HCT116 (cell line): ENCODE results near the gene DDOST. TPM values are rescaled to one million over a fixed set of nuclear protein-coding genes. Genes with fewer than 3 reads are reported as not detected.

Experiments
- ATAC-seq: fragments of 200-7000 bp; cut with Tn5 transposase; 2 replicates; pipeline ENCODE4 v1.9.1; 2020; ENCODE audit warnings: mild to moderate bottlenecking, moderate library complexity
- BruUV-seq: library from RNA; stranded (reverse); fragments of 400-500 nt; replicated peaks from 2 replicates; lab custom pipeline; 2021; lab: Mats Ljungman, UMichigan
- CTCF ChIA-PET: fragments of 300-600 bp; sonication (Branson Sonifier 250); formaldehyde crosslinking; loops from one replicate; lab custom pipeline; 2021; ENCODE audit warnings: antibody characterized with exemption; lab: Charles Lee
- POLR2A ChIA-PET: fragments of 300-600, 350-600 bp; sonication (Branson Sonifier 250); formaldehyde crosslinking; loops from one replicate; lab custom pipeline; 2021; ENCODE audit warnings: antibody characterized with exemption; lab: Charles Lee
- RAD21 ChIA-PET, 2 experiments: fragments of 300-600 bp; sonication (Branson Sonifier 250); formaldehyde crosslinking; loops; one replicate each; lab custom pipeline; 2023; ENCODE audit warnings: low total read pairs in 2 of 2; ENCODE audit not compliant: uncharacterized antibody in 2 of 2, unreplicated experiment in 2 of 2, low non-redundant PET in 1 of 2; lab: Charles Lee
- DNase-seq: peaks from one replicate; pipeline ENCODE4 v3.0.0-alpha.2; 2010; ENCODE audit warnings: low read depth, low spot score
- H2AFZ ChIP-seq: fragments of 200-600 bp; shearing (Covaris generic), sonication (generic); 2 replicates; pipeline ENCODE4 v1.6.1; 2017; ENCODE audit warnings: low read depth, mixed run types, mixed read lengths, antibody characterized with exemption, low read length; ENCODE audit not compliant: poor library complexity, severe bottlenecking
- H3K27ac ChIP-seq: 2 replicates; pipeline ENCODE4 v1.5.1; 2012; ENCODE audit warnings: low read depth, low read length
- H3K27me3 ChIP-seq: fragments of 200-600 bp; sonication (generic); 2 replicates; pipeline ENCODE4 v1.6.1; 2016; ENCODE audit warnings: mixed run types, low read length, mixed read lengths; ENCODE audit not compliant: insufficient read depth
- H3K36me3 ChIP-seq, 2 experiments: fragments of 200-500 bp in 1 of 2; fragments of 200-600 bp in 1 of 2; sonication (Bioruptor generic) in 1 of 2; sonication (generic) in 1 of 2; 2 replicates each; pipeline versions ENCODE4 v1.5.1 to v1.6.1; 2014 to 2016; ENCODE audit warnings: low read length in 2 of 2, inconsistent platforms in 1 of 2, mixed read lengths in 1 of 2, mixed run types in 1 of 2; ENCODE audit not compliant: insufficient read depth in 2 of 2, control insufficient read depth in 1 of 2
- H3K4me1 ChIP-seq, 2 experiments: fragments of 200-600 bp in 1 of 2; sonication (generic) in 1 of 2; 2 replicates each; pipeline versions ENCODE4 v1.5.1 to v1.6.1; 2012 to 2017; ENCODE audit warnings: low read length in 2 of 2, inconsistent platforms in 1 of 2, mild to moderate bottlenecking in 1 of 2, mixed read lengths in 1 of 2, mixed run types in 1 of 2, moderate library complexity in 1 of 2; ENCODE audit not compliant: insufficient read depth in 2 of 2, control insufficient read depth in 1 of 2
- H3K4me2 ChIP-seq: fragments of 200-600 bp; sonication (generic); 2 replicates; pipeline ENCODE4 v1.6.1; 2017; ENCODE audit warnings: mixed run types, low read length, mixed read lengths
- H3K4me3 ChIP-seq, 2 experiments: fragments of 200-600 bp in 1 of 2; sonication (generic) in 1 of 2; replicated peaks in 1 of 2; 2 replicates each; pipeline ENCODE4 v1.5.1; 2011 to 2016; ENCODE audit warnings: low read length in 2 of 2, control low read depth in 1 of 2, low read depth in 1 of 2, mild to moderate bottlenecking in 1 of 2, mixed read lengths in 1 of 2, mixed run types in 1 of 2
- H3K79me2 ChIP-seq: fragments of 200-600 bp; sonication (generic); 2 replicates; pipeline ENCODE4 v1.6.1; 2017; ENCODE audit warnings: mild to moderate bottlenecking, mixed run types, low read length, moderate library complexity, mixed read lengths; ENCODE audit not compliant: insufficient read depth
- H3K9ac ChIP-seq: fragments of 200-600 bp; sonication (generic); 2 replicates; pipeline ENCODE4 v1.6.1; 2016; ENCODE audit warnings: low read length, mixed read lengths
- H3K9me2 ChIP-seq: fragments of 200-600 bp; sonication (generic), shearing (Covaris generic); 2 replicates; pipeline ENCODE4 v1.6.1; 2017; ENCODE audit warnings: mixed run types, mild to moderate bottlenecking, moderate library complexity; ENCODE audit not compliant: insufficient read depth
- H3K9me3 ChIP-seq, 2 experiments: fragments of 200-500 bp in 1 of 2; fragments of 200-600 bp in 1 of 2; sonication (Bioruptor generic) in 1 of 2; sonication (generic) in 1 of 2; 2 replicates each; pipeline ENCODE4 v1.6.1; 2014 to 2017; ENCODE audit warnings: low read length in 2 of 2, mixed read lengths in 2 of 2, inconsistent platforms in 1 of 2, low read depth in 1 of 2, mild to moderate bottlenecking in 1 of 2, mixed run types in 1 of 2, moderate library complexity in 1 of 2; ENCODE audit not compliant: control insufficient read depth in 1 of 2, insufficient read depth in 1 of 2
- H4K20me1 ChIP-seq: fragments of 200-600 bp; sonication (generic), shearing (Covaris generic); 2 replicates; pipeline ENCODE4 v1.6.1; 2017; ENCODE audit warnings: mixed run types, mild to moderate bottlenecking, moderate library complexity; ENCODE audit not compliant: insufficient read depth
- CEBPB ChIP-seq: IDR thresholded peaks from 2 replicates; pipeline ENCODE4 v1.6.1; 2012; ENCODE audit warnings: low read depth
- ELF1 ChIP-seq: IDR thresholded peaks from 2 replicates; pipeline ENCODE4 v1.6.1; 2012; ENCODE audit warnings: low read depth, borderline replicate concordance
- EZH2 ChIP-seq: fragments of 200-600 bp; sonication (generic); IDR thresholded peaks from 2 replicates; pipeline ENCODE4 v1.6.1; 2017; ENCODE audit warnings: antibody characterized with exemption, mixed run types
- FOSL1 ChIP-seq: IDR thresholded peaks from 2 replicates; pipeline ENCODE4 v1.6.1; 2012; ENCODE audit warnings: low read depth
- JUND ChIP-seq: IDR thresholded peaks from 2 replicates; pipeline ENCODE4 v1.6.1; 2012
- RAD21 ChIP-seq: IDR thresholded peaks from 2 replicates; pipeline ENCODE4 v1.6.1; 2012; ENCODE audit warnings: low read depth, mild to moderate bottlenecking
- SP1 ChIP-seq: IDR thresholded peaks from 2 replicates; pipeline ENCODE4 v1.6.1; 2012; ENCODE audit warnings: low read depth
- SRF ChIP-seq: IDR thresholded peaks from 2 replicates; pipeline ENCODE4 v1.6.1; 2012; ENCODE audit warnings: low read depth
- ZNF274 ChIP-seq: fragments of 200-500 bp; sonication (Bioruptor generic); IDR thresholded peaks from 2 replicates; pipeline ENCODE4 v1.6.1; 2014; ENCODE audit warnings: mild to moderate bottlenecking, low read depth, low read length, inconsistent platforms
- intact Hi-C: fragments of 100-400 bp; cut with micrococcal nuclease; formaldehyde crosslinking; loops from 2 replicates; pipeline ENCODE4 v1.10.0; 2022
- total RNA-seq: library from RNA; stranded (reverse); gene quantifications from one replicate; pipeline ENCODE4 v1.2.1, GENCODE V29; 2021; ENCODE audit not compliant: unreplicated experiment
- TF ChIP-seq, protein P1 (sequence below): IDR thresholded peaks from 2 replicates; pipeline ENCODE4 v1.6.1; 2012; ENCODE audit warnings: low read depth
- TF ChIP-seq, protein P2 (sequence below): IDR thresholded peaks from 2 replicates; pipeline ENCODE4 v1.6.1; 2012

The DDOST gene
- total RNA-seq, 1 experiment from 2014 or later, result 387 TPM

DNA sequence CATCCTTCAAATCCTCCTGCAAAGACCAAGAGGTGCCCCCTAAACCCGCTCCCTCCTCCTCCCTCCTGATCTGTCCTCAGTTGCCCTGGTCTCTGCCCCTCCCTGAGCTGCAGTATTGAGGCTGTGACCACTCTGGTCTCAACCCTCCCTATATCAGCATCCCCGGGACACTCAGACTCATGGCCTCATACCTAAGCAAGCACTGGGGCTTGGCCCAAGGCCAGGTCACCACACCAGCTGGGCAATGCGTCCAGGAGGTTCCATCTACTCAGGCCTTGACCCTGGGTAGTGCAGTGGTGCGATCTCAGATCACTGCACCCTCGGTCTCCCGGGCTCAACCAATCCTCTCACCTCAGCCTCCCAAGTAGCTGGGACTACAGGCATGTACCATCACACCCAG lies 46.9 kb upstream of the DDOST start:
- intact Hi-C loops, result no loop called here
- no peaks in the 10 kb centered on the region for H3K36me3 ChIP-seq
- H3K4me1 ChIP-seq, result no peaks in the 10 kb centered on the region
- no TSS peak for BruUV-seq
- ChIA-PET POLR2A (interaction anchor here (0.6 kb wide), 1 partner anchor 43 kb away, joined by 3 read pairs; no protein-coding TSS in a partner anchor), CTCF (interaction anchor here (2.7 kb wide), 1 partner anchor 11 kb away, joined by 10 read pairs; no protein-coding TSS in a partner anchor), RAD21 (no interaction called here)
- H3K9me3 ChIP-seq, result no peaks in the 10 kb centered on the region
- no peak overlapping the region for H3K4me3 ChIP-seq
- H4K20me1 ChIP-seq, result no peaks in the 10 kb centered on the region
- H3K9me2 ChIP-seq, result no peaks in the 10 kb centered on the region
- TF ChIP-seq JUND (no peak), SRF (no peak), CEBPB (no peak), RAD21 (no peak), EZH2 (no peak), ELF1 (no peak), FOSL1 (no peak), ZNF274 (no peak), SP1 (no peak)
- TF ChIP-seq, protein P1, sequence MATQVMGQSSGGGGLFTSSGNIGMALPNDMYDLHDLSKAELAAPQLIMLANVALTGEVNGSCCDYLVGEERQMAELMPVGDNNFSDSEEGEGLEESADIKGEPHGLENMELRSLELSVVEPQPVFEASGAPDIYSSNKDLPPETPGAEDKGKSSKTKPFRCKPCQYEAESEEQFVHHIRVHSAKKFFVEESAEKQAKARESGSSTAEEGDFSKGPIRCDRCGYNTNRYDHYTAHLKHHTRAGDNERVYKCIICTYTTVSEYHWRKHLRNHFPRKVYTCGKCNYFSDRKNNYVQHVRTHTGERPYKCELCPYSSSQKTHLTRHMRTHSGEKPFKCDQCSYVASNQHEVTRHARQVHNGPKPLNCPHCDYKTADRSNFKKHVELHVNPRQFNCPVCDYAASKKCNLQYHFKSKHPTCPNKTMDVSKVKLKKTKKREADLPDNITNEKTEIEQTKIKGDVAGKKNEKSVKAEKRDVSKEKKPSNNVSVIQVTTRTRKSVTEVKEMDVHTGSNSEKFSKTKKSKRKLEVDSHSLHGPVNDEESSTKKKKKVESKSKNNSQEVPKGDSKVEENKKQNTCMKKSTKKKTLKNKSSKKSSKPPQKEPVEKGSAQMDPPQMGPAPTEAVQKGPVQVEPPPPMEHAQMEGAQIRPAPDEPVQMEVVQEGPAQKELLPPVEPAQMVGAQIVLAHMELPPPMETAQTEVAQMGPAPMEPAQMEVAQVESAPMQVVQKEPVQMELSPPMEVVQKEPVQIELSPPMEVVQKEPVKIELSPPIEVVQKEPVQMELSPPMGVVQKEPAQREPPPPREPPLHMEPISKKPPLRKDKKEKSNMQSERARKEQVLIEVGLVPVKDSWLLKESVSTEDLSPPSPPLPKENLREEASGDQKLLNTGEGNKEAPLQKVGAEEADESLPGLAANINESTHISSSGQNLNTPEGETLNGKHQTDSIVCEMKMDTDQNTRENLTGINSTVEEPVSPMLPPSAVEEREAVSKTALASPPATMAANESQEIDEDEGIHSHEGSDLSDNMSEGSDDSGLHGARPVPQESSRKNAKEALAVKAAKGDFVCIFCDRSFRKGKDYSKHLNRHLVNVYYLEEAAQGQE, result no peak
- TF ChIP-seq, protein P2, sequence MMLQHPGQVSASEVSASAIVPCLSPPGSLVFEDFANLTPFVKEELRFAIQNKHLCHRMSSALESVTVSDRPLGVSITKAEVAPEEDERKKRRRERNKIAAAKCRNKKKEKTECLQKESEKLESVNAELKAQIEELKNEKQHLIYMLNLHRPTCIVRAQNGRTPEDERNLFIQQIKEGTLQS, result no peak
- H3K27me3 ChIP-seq, result no peaks in the 10 kb centered on the region
- no peak overlapping the region for H3K9ac ChIP-seq
- no peaks in the 10 kb centered on the region for H3K79me2 ChIP-seq
- no peak overlapping the region for H3K27ac ChIP-seq
- DNase-seq, result no peak
- no peak overlapping the region for H2AFZ ChIP-seq
- no peak for ATAC-seq
- no peak overlapping the region for H3K4me2 ChIP-seq
